Lung (tissue), 12 donors: Measurements from ENCODE around the gene STIMATE. TPM values are rescaled to one million over a fixed set of nuclear protein-coding genes. Genes with fewer than 3 reads are reported as not detected.

Experiments
- ATAC-seq: fragments of 200-7000 bp; cut with Tn5 transposase; one replicate; pipeline ENCODE4 v1.9.1; 2020; ENCODE audit warnings: moderate number of reproducible peaks; ENCODE audit not compliant: insufficient read depth, low FRiP score
- DNase-seq, 3 donors: peaks; one replicate each; pipeline ENCODE4 v3.0.0-alpha.2; 2013 to 2017
- H3K27ac ChIP-seq, 2 donors: one replicate each; pipeline ENCODE4 v1.5.1; 2013; ENCODE audit warnings: mild to moderate bottlenecking in 2 of 2, moderate library complexity in 2 of 2, control low read depth in 1 of 2, inconsistent platforms in 1 of 2, low read depth in 1 of 2, low read length in 1 of 2
- H3K27me3 ChIP-seq, 3 donors: one replicate each; pipeline ENCODE4 v1.5.1; 2013; ENCODE audit warnings: low read length in 2 of 3; ENCODE audit not compliant: control insufficient read depth in 3 of 3, insufficient read depth in 3 of 3
- H3K36me3 ChIP-seq, 4 donors: one replicate each; pipeline ENCODE4 v1.5.1; 2013; ENCODE audit warnings: low read length in 4 of 4, mild to moderate bottlenecking in 1 of 4, moderate library complexity in 1 of 4; ENCODE audit not compliant: control insufficient read depth in 4 of 4, insufficient read depth in 4 of 4
- H3K4me1 ChIP-seq, 5 donors: one replicate each; pipeline ENCODE4 v1.5.1; 2013; ENCODE audit warnings: low read length in 5 of 5, mild to moderate bottlenecking in 2 of 5, moderate library complexity in 1 of 5; ENCODE audit not compliant: control insufficient read depth in 5 of 5, insufficient read depth in 5 of 5
- H3K4me3 ChIP-seq: one replicate; pipeline ENCODE4 v1.5.1; 2013; ENCODE audit warnings: mild to moderate bottlenecking, control low read depth, moderate library complexity
- H3K9ac ChIP-seq, 2 donors: one replicate each; pipeline ENCODE4 v1.5.1; 2013; ENCODE audit warnings: low read length in 2 of 2, control low read depth in 1 of 2; ENCODE audit not compliant: insufficient read depth in 1 of 2
- H3K9me3 ChIP-seq, 4 donors: one replicate each; pipeline ENCODE4 v1.5.1; 2013; ENCODE audit warnings: low read length in 3 of 4, mild to moderate bottlenecking in 1 of 4, moderate library complexity in 1 of 4; ENCODE audit not compliant: control insufficient read depth in 4 of 4, insufficient read depth in 3 of 4
- CTCF ChIP-seq: IDR thresholded peaks from 2 replicates; pipeline ENCODE4 v1.5.1; 2012; ENCODE audit warnings: mild to moderate bottlenecking; ENCODE audit errors: control extremely low read depth, extremely low read depth
- WGBS, 2 donors: extraction: QIAGEN DNeasy Blood & Tissue Kit; methylation state at CpG; one replicate each; pipeline ENCODE4 v1.1.7; 2013; 5-methylcytosine and 5-hydroxymethylcytosine counted together
- polyA plus RNA-seq, 2 donors: library from polyadenylated mRNA; stranded (reverse); fragments of 200-250 nt; gene quantifications; one replicate each; pipeline ENCODE4 v1.2.1, GENCODE V29; 2013
- total RNA-seq, 2 donors: library from RNA; depleted of rRNA in 1 of 2; stranded (reverse); fragments of >200 nt in 1 of 2; gene quantifications; one replicate each; pipeline ENCODE4 v1.2.1, GENCODE V29; 2014 to 2021
- donor health status: control.
- donor health status: control.
- donor health status: Bipolar disorder and iron deficiency.
- donor health status: healthy.
- donor health status: DM: yes; HTN: yes; CAD: no.

STIMATE gene
- total and polyA plus RNA-seq, 4 donors: 18.6 to 62.5 (median 20.5) TPM

DNA sequence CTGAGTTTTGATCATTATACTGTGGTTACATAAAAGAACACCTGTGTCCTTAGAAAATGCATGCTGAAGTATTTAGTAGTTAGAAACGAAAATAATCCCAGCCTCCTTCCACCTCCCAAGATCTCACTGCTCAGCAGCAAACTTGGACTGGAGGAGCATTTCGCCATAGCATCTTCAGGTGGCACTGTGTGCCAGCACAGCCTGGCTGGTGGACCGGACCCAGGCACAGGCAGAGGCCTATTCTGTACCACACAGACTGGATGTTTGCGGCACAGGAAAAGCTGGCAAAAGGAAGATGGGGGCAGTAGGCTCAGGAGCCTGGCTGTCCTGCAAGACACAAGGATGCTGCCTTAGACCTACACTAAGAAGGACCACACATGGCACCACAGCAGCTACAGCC, 10.2 kb downstream of the STIMATE start:
- Histone ChIP-seq H3K4me1 (peaks cover 0 to 16% (median 12%) of the 10 kb centered on the region in 5 donors), H3K4me3 (no peak overlapping the region), H3K27ac (no peak overlapping the region), H3K36me3 (peaks cover 0 to 4% (median 0%) of the 10 kb centered on the region in 4 donors), H3K27me3 (no peaks in the 10 kb centered on the region), H3K9me3 (no peaks in the 10 kb centered on the region), H3K9ac (no peak overlapping the region)
- TF ChIP-seq CTCF: no peak
- no peak for DNase-seq
- 82 to 92% methylated on average over 4 of the region's 4 CpGs for WGBS, 2 donors
- no peak for ATAC-seq

- peaks cover 0 to 4% (median 0%) of the 10 kb centered on the region in 4 donors for H3K36me3 ChIP-seq
- ATAC-seq (no peak), DNase-seq (peak in 2 of 3 donors; percentile 21 to 57)
- WGBS, 2 donors: 79 to 84% methylated on average over 5 of the region's 5 CpGs
- H3K9ac ChIP-seq: no peak overlapping the region
- no peaks in the 10 kb centered on the region for H3K27me3 ChIP-seq
- no peaks in the 10 kb centered on the region for H3K9me3 ChIP-seq
- no peak for TF ChIP-seq CTCF
- no peak overlapping the region for H3K27ac ChIP-seq
- H3K4me3 ChIP-seq: no peak overlapping the region
- peaks cover 0 to 12% (median 10%) of the 10 kb centered on the region in 5 donors for H3K4me1 ChIP-seq
Measured at GRCh38 chr3:52886049-52886730, 11.2 kb downstream of the STIMATE start.

DNA sequence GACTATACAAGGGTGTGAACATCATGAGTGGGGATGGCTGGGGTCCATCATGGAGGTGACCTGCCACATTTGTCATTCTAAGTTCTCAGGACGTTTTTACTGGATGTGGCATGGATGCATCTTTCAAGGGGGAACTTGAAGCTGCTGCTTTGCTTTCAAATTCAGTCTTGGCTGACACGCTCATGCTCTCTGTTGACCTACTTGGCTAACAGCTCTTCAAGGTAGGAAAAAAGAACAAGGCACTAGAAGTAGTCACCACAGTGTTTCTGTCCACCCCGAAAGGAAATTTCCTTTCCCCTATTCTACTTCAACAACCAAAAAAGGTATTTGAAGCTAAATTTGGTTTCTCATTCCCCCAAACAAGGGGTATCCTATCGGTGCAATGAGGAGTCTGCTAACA, 15.0 kb downstream of the STIMATE start:
- no peaks in the 10 kb centered on the region for H3K9me3 ChIP-seq
- H3K27me3 ChIP-seq: no peaks in the 10 kb centered on the region
- TF ChIP-seq CTCF: no peak
- 78 to 83% methylated on average over 4 of the region's 4 CpGs for WGBS, 2 donors
- peak in 1 of 3 donors; percentile 10 for DNase-seq
- peaks cover 0 to 5% (median 3%) of the 10 kb centered on the region in 4 donors for H3K36me3 ChIP-seq
- H3K4me3 ChIP-seq: no peak overlapping the region
- H3K27ac ChIP-seq: no peak overlapping the region
- ATAC-seq: no peak
- peaks cover 0 to 12% (median 4%) of the 10 kb centered on the region in 5 donors for H3K4me1 ChIP-seq
- H3K9ac ChIP-seq: no peak overlapping the region

DNA sequence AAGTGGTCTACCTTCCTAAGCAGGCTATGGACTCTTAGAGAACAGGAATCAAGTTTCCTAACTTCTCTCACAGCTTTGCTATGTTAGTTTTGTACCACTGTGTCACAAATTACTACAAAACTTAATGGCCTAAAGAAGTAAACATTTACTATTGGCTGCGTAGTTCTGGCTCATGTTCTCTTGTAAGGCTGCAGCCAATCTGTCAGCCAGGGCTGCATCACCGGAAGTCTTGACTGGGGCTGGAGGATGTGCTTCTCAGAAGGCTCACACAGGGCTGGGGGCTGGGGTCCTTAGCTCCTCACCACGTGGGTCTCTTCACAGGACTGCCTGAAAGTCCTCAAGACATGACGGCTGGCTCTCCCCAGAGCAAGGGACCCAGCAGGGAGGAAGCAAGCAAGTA, 15.5 kb downstream of the STIMATE start:
- no peak overlapping the region for H3K27ac ChIP-seq
- H3K9me3 ChIP-seq: no peaks in the 10 kb centered on the region
- no peaks in the 10 kb centered on the region for H3K27me3 ChIP-seq
- H3K36me3 ChIP-seq: peaks cover 0 to 5% (median 3%) of the 10 kb centered on the region in 4 donors
- peak; percentile 67 to 81 (median 70) for DNase-seq
- no peak for TF ChIP-seq CTCF
- 64 to 68% methylated on average over 4 of the region's 4 CpGs for WGBS, 2 donors
- H3K4me3 ChIP-seq: no peak overlapping the region
- H3K9ac ChIP-seq: no peak overlapping the region
- ATAC-seq: no peak
- H3K4me1 ChIP-seq: peaks cover 0 to 12% (median 4%) of the 10 kb centered on the region in 5 donors
